CD4-positive, alpha-beta T cell (primary cell): ENCODE measurements around the gene SPOCK1. TPM values are rescaled to one million over a fixed set of nuclear protein-coding genes. Genes with fewer than 3 reads are reported as not detected.

Experiments used
- ATAC-seq: fragments of 200-7000 bp; cut with Tn5 transposase; one replicate; pipeline ENCODE4 v1.10.0; 2022; ENCODE audit warnings: mild to moderate bottlenecking; ENCODE audit not compliant: poor library complexity
- CTCF ChIA-PET: fragments of 350-600 bp; sonication (Branson Sonifier 250); formaldehyde crosslinking; loops from one replicate; lab custom pipeline; 2021; ENCODE audit warnings: antibody characterized with exemption, inconsistent platforms; lab: Charles Lee
- POLR2A ChIA-PET: fragments of 350-600 bp; sonication (Branson Sonifier 250); formaldehyde crosslinking; loops from one replicate; lab custom pipeline; 2021; ENCODE audit warnings: antibody characterized with exemption, inconsistent platforms; lab: Charles Lee
- DNase-seq, 14 experiments: peaks; one replicate each; pipeline ENCODE4 v3.0.0-alpha.2; 2013 to 2020; ENCODE audit warnings: mixed read lengths in 2 of 14
- H3K27ac ChIP-seq, 2 donors: one replicate each; pipeline versions ENCODE4 v1.5.1 to v1.7.0; 2013; ENCODE audit warnings: low read length in 2 of 2, low read depth in 1 of 2, mild to moderate bottlenecking in 1 of 2
- H3K27me3 ChIP-seq, 2 experiments: 1 replicate in 1 of 2; 2 replicates in 1 of 2; pipeline versions ENCODE4 v1.6.1 to v1.7.0; 2013; ENCODE audit warnings: low read length in 2 of 2, control low read depth in 1 of 2, mild to moderate bottlenecking in 1 of 2, moderate library complexity in 1 of 2; ENCODE audit not compliant: insufficient read depth in 2 of 2, control insufficient read depth in 1 of 2
- H3K36me3 ChIP-seq: one replicate; pipeline ENCODE4 v1.6.1; 2013; ENCODE audit warnings: low read length, control low read depth; ENCODE audit not compliant: insufficient read depth
- H3K4me1 ChIP-seq: one replicate; pipeline ENCODE4 v1.6.1; 2013; ENCODE audit warnings: low read length, control low read depth; ENCODE audit not compliant: insufficient read depth
- H3K4me3 ChIP-seq: one replicate; pipeline ENCODE4 v1.5.1; 2013; ENCODE audit warnings: mild to moderate bottlenecking, low read length, moderate library complexity
- H3K9me3 ChIP-seq, 2 experiments: 1 replicate in 1 of 2; 2 replicates in 1 of 2; pipeline versions ENCODE4 v1.6.1 to v1.7.0; 2013; ENCODE audit warnings: low read length in 2 of 2, mild to moderate bottlenecking in 2 of 2, control low read depth in 1 of 2, moderate library complexity in 1 of 2; ENCODE audit not compliant: control insufficient read depth in 1 of 2, insufficient read depth in 1 of 2
- H3K27ac Mint-ChIP-seq: one replicate; pipeline ENCODE4 v1.8.0; 2020; ENCODE audit warnings: mixed read lengths
- H3K27me3 Mint-ChIP-seq: one replicate; pipeline ENCODE4 v1.8.0; 2021; ENCODE audit warnings: mixed read lengths
- H3K36me3 Mint-ChIP-seq: one replicate; pipeline ENCODE4 v1.8.0; 2021; ENCODE audit warnings: low read depth, mixed read lengths
- H3K4me1 Mint-ChIP-seq: one replicate; pipeline ENCODE4 v1.8.0; 2021; ENCODE audit warnings: low read depth, mixed read lengths
- H3K4me3 Mint-ChIP-seq: one replicate; pipeline ENCODE4 v1.8.0; 2020; ENCODE audit warnings: mild to moderate bottlenecking, mixed read lengths
- H3K9me3 Mint-ChIP-seq: one replicate; pipeline ENCODE4 v1.8.0; 2020; ENCODE audit warnings: mixed read lengths
- intact Hi-C, 2 experiments: fragments of 100-400 bp; cut with DNase I in 1 of 2; cut with micrococcal nuclease in 1 of 2; formaldehyde crosslinking; loops; one replicate each; pipeline versions ENCODE4 v1.15.1 to v1.9.0; 2023 to 2025; cut with DNase I, micrococcal nuclease
- total RNA-seq, 174 experiments: library from RNA in 2 of 174; stranded (reverse) in 2 of 174; gene quantifications; one replicate each; pipeline ENCODE4 v1.2.3 and lab custom pipeline; 2021 to 2026
- TF ChIP-seq, protein P1 (sequence below): fragments of 200-600 bp; IDR thresholded peaks from one replicate; pipeline ENCODE4 v1.8.0; 2022; ENCODE audit warnings: antibody characterized with exemption, mild to moderate bottlenecking

SPOCK1 gene
- total RNA-seq, 2 experiments from 2014 or later = not detected

GRCh38 chr5:136998854-136999357 lies 500.2 kb downstream of the SPOCK1 start:
- no peaks in the 10 kb centered on the region for H3K36me3 ChIP-seq
- no peak overlapping the region for H3K27ac ChIP-seq
- intact Hi-C loops = no loop called here
- no peaks in the 10 kb centered on the region for H3K9me3 ChIP-seq
- no peak for DNase-seq
- no peak overlapping the region for H3K4me3 ChIP-seq
- no peak overlapping the region for H3K27ac Mint-ChIP-seq
- ATAC-seq = no peak
- CTCF ChIA-PET = no interaction called here
- H3K4me1 Mint-ChIP-seq = no peaks in the 10 kb centered on the region
- H3K4me1 ChIP-seq = no peaks in the 10 kb centered on the region
- peaks cover 2% of the 10 kb centered on the region for H3K9me3 Mint-ChIP-seq
- no peaks in the 10 kb centered on the region for H3K36me3 Mint-ChIP-seq
- no peak overlapping the region for H3K4me3 Mint-ChIP-seq
- H3K27me3 Mint-ChIP-seq = peaks cover 6% of the 10 kb centered on the region
- POLR2A ChIA-PET = no interaction called here
- TF ChIP-seq, protein P1, sequence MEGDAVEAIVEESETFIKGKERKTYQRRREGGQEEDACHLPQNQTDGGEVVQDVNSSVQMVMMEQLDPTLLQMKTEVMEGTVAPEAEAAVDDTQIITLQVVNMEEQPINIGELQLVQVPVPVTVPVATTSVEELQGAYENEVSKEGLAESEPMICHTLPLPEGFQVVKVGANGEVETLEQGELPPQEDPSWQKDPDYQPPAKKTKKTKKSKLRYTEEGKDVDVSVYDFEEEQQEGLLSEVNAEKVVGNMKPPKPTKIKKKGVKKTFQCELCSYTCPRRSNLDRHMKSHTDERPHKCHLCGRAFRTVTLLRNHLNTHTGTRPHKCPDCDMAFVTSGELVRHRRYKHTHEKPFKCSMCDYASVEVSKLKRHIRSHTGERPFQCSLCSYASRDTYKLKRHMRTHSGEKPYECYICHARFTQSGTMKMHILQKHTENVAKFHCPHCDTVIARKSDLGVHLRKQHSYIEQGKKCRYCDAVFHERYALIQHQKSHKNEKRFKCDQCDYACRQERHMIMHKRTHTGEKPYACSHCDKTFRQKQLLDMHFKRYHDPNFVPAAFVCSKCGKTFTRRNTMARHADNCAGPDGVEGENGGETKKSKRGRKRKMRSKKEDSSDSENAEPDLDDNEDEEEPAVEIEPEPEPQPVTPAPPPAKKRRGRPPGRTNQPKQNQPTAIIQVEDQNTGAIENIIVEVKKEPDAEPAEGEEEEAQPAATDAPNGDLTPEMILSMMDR = no peak
- no peaks in the 10 kb centered on the region for H3K27me3 ChIP-seq

- H3K27ac Mint-ChIP-seq = no peak overlapping the region
- TF ChIP-seq, protein P1 = no peak
- DNase-seq = no peak
- intact Hi-C loops = no loop called here
- H3K4me3 Mint-ChIP-seq = no peak overlapping the region
- CTCF ChIA-PET = no interaction called here
- no peak for ATAC-seq
- H3K27me3 ChIP-seq = no peaks in the 10 kb centered on the region
- H3K4me1 ChIP-seq = no peaks in the 10 kb centered on the region
- no peak overlapping the region for H3K4me3 ChIP-seq
- H3K36me3 Mint-ChIP-seq = no peaks in the 10 kb centered on the region
- POLR2A ChIA-PET = no interaction called here
- no peaks in the 10 kb centered on the region for H3K4me1 Mint-ChIP-seq
- no peaks in the 10 kb centered on the region for H3K9me3 Mint-ChIP-seq
- no peaks in the 10 kb centered on the region for H3K27me3 Mint-ChIP-seq
- no peak overlapping the region for H3K27ac ChIP-seq
- no peaks in the 10 kb centered on the region for H3K36me3 ChIP-seq
- H3K9me3 ChIP-seq = no peaks in the 10 kb centered on the region
Measured at GRCh38 chr5:136994154-136994553, 505.0 kb downstream of the SPOCK1 start.

DNA sequence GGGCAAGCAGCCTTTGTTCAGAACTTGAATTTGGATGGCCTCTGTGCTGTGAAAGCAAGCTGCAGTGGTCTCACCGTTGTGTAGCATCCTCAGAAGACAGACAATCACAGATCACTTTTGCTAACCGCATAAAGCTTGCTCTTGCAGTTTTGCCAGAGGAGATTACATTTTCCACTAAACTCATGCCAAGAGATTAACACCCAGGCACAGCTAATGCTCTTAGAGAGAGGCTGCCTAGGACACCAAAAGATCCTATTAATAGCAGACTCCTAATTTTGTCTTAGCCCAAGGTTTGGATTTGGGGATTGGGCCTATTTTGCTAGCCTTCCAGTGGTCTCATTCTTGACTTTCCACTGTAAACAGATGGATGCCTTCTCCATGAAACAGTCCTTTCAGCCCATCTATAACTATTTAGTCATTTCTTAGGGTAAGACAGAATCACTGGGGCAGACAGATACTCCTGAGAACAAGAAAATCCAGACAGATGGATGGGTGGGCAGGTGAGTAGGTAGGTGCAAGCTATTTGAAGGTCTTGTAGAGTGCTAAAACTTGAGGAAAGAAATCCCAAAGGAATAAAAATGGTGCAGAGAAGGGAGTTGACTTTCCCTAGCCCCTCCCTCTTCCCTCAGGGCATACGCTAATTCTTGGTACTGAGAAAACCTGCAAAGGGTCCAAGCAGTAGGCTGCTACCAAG lies 506.2 kb downstream of the SPOCK1 start:
- H3K4me3 ChIP-seq = no peak overlapping the region
- H3K27me3 ChIP-seq = no peaks in the 10 kb centered on the region
- no peak overlapping the region for H3K27ac ChIP-seq
- ChIA-PET POLR2A (no interaction called here), CTCF (no interaction called here)
- TF ChIP-seq, protein P1 = no peak
- Mint-ChIP-seq H3K4me1 (no peaks in the 10 kb centered on the region), H3K4me3 (no peak overlapping the region), H3K27ac (no peak overlapping the region), H3K9me3 (no peaks in the 10 kb centered on the region), H3K27me3 (no peaks in the 10 kb centered on the region), H3K36me3 (no peaks in the 10 kb centered on the region)
- H3K4me1 ChIP-seq = no peaks in the 10 kb centered on the region
- ATAC-seq = no peak
- no peaks in the 10 kb centered on the region for H3K36me3 ChIP-seq
- no peak for DNase-seq
- intact Hi-C loops = no loop called here
- H3K9me3 ChIP-seq = peaks cover 0 to 6% of the 10 kb centered on the region in 2 experiments
